Panc1 (cell line): ENCODE data around the gene TSPYL1. TPM values are rescaled to one million over a fixed set of nuclear protein-coding genes. Genes with fewer than 3 reads are reported as not detected.

Source experiments
- ATAC-seq: fragments of 200-7000 bp; cut with Tn5 transposase; 2 replicates; pipeline ENCODE4 v1.9.1; 2020; ENCODE audit warnings: mild to moderate bottlenecking, moderate library complexity
- BruUV-seq: library from RNA; stranded (reverse); fragments of 400-500 nt; replicated peaks from 2 replicates; lab custom pipeline; 2021; lab: Mats Ljungman, UMichigan
- CTCF ChIA-PET: fragments of 300-600 bp; sonication (Branson Sonifier 250); formaldehyde crosslinking; loops from one replicate; lab custom pipeline; 2022; ENCODE audit warnings: antibody characterized with exemption; lab: Charles Lee
- POLR2A ChIA-PET: fragments of 300-600 bp; sonication (Branson Sonifier 250); formaldehyde crosslinking; loops from one replicate; lab custom pipeline; 2022; ENCODE audit warnings: antibody characterized with exemption; lab: Charles Lee
- DNase-seq: peaks from one replicate; pipeline ENCODE4 v3.0.0-alpha.2; 2010; ENCODE audit warnings: low read depth, low spot score
- H3K27ac ChIP-seq: 2 replicates; pipeline ENCODE4 v1.5.1; 2011; ENCODE audit warnings: mild to moderate bottlenecking, low read length, inconsistent platforms
- H3K27me3 ChIP-seq: fragments of 200-500 bp; sonication (Bioruptor generic); 2 replicates; pipeline ENCODE4 v1.6.0; 2014; ENCODE audit warnings: low read length, inconsistent platforms; ENCODE audit not compliant: control insufficient read depth, insufficient read depth
- H3K36me3 ChIP-seq: fragments of 200-500 bp; sonication (Bioruptor generic); 2 replicates; pipeline ENCODE4 v1.5.1; 2014; ENCODE audit warnings: inconsistent platforms, mild to moderate bottlenecking, low read length, moderate library complexity; ENCODE audit not compliant: control insufficient read depth, insufficient read depth
- H3K4me1 ChIP-seq: 2 replicates; pipeline ENCODE4 v1.5.1; 2011; ENCODE audit warnings: inconsistent platforms, mild to moderate bottlenecking, low read length, moderate library complexity; ENCODE audit not compliant: control insufficient read depth, insufficient read depth
- H3K4me3 ChIP-seq, 2 experiments: 2 replicates each; pipeline ENCODE4 v1.5.1; 2011 to 2012; ENCODE audit warnings: low read depth in 2 of 2, low read length in 2 of 2, mild to moderate bottlenecking in 2 of 2, inconsistent platforms in 1 of 2, moderate library complexity in 1 of 2
- H3K9me3 ChIP-seq: fragments of 200-500 bp; sonication (Bioruptor generic); 2 replicates; pipeline ENCODE4 v1.5.1; 2014; ENCODE audit warnings: low read depth, mild to moderate bottlenecking, inconsistent platforms, low read length, moderate library complexity; ENCODE audit not compliant: control insufficient read depth, insufficient read depth
- POLR2AphosphoS5 ChIP-seq: IDR thresholded peaks from 2 replicates; pipeline ENCODE4 v1.6.1; 2012; ENCODE audit warnings: mild to moderate bottlenecking, low read depth, low read length, moderate library complexity
- REST ChIP-seq, 2 experiments: IDR thresholded peaks; 2 replicates each; pipeline ENCODE4 v1.6.1; 2011 to 2012; ENCODE audit warnings: low read depth in 2 of 2, control low read depth in 1 of 2, low read length in 1 of 2, mild to moderate bottlenecking in 1 of 2, moderate library complexity in 1 of 2; ENCODE audit not compliant: insufficient read depth in 1 of 2
- SIN3A ChIP-seq: IDR thresholded peaks from 2 replicates; pipeline ENCODE4 v1.6.1; 2012; ENCODE audit warnings: low read depth, mild to moderate bottlenecking, low read length, moderate library complexity, borderline replicate concordance; ENCODE audit not compliant: insufficient read depth
- TCF7L2 ChIP-seq: IDR thresholded peaks from 2 replicates; pipeline ENCODE4 v1.6.1; 2011; ENCODE audit warnings: mild to moderate bottlenecking, low read depth, low read length, inconsistent platforms
- in situ Hi-C: cut with HindIII; loops from 2 replicates; pipeline ENCODE4 v1.10.0; 2016; ENCODE audit warnings: low sequenced_read_pairs, low pct_unique_long_range_greater_than_20kb
- intact Hi-C: fragments of 100-400 bp; cut with micrococcal nuclease; formaldehyde crosslinking; loops from one replicate; pipeline ENCODE4 v1.10.0; 2022; ENCODE audit not compliant: unreplicated experiment
- total RNA-seq: library from RNA; stranded (reverse); gene quantifications from one replicate; pipeline ENCODE4 v1.2.1, GENCODE V29; 2021; ENCODE audit not compliant: unreplicated experiment
- TF ChIP-seq, protein P1 (sequence below): fragments of 450-650 bp; IDR thresholded peaks from 2 replicates; pipeline ENCODE4 v1.5.1; 2017; ENCODE audit warnings: mild to moderate bottlenecking

TSPYL1 gene
- total RNA-seq, 1 experiment from 2014 or later: 103 TPM

DNA sequence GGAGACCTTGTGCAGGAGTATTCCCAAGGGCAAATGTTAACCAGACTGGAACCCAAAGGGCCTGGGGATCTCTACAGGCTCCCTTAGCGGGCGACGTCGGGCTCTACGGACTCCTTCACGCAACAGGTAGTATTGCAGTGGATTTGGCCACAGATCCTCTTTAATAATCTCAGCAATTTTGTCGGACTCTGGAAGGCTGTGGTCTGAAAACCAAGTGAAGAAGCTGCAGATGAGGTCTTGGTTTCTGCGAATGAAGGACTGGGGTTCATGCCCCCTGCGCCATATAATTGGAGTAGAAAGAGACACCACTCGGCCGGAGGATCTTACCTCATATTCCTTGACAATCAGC, 1.3 kb downstream of the TSPYL1 start:
- ATAC-seq (0 out of 2 replicates have a peak, but pooled peaks have one; percentile 9), DNase-seq (no peak)
- ChIA-PET CTCF (interaction anchor here (1.5 to 1.8 kb wide), 2 partner anchors 9 to 10 kb away, joined by 3 to 9 read pairs; no protein-coding TSS in a partner anchor), POLR2A (interaction anchor here (0.5 kb wide), 1 partner anchor 28 kb away, joined by 9 read pairs; no protein-coding TSS in a partner anchor)
- in situ Hi-C loops (no loop called here), intact Hi-C loops (no loop called here)
- TF ChIP-seq POLR2AphosphoS5 (no peak), REST (IDR thresholded peaks at IDR 0.05; ENCODE audit: insufficient read depth in 1 of 2, low read depth in 2 of 2, low read length in 1 of 2) (no peak), SIN3A (no peak), TCF7L2 (no peak)
- TF ChIP-seq, protein P1, sequence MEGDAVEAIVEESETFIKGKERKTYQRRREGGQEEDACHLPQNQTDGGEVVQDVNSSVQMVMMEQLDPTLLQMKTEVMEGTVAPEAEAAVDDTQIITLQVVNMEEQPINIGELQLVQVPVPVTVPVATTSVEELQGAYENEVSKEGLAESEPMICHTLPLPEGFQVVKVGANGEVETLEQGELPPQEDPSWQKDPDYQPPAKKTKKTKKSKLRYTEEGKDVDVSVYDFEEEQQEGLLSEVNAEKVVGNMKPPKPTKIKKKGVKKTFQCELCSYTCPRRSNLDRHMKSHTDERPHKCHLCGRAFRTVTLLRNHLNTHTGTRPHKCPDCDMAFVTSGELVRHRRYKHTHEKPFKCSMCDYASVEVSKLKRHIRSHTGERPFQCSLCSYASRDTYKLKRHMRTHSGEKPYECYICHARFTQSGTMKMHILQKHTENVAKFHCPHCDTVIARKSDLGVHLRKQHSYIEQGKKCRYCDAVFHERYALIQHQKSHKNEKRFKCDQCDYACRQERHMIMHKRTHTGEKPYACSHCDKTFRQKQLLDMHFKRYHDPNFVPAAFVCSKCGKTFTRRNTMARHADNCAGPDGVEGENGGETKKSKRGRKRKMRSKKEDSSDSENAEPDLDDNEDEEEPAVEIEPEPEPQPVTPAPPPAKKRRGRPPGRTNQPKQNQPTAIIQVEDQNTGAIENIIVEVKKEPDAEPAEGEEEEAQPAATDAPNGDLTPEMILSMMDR: no peak
- H3K4me3 ChIP-seq: peak overlapping the region; percentile 91 to 92
- no TSS peak for BruUV-seq
- H3K27ac ChIP-seq: peak overlapping the region; percentile 98
- H3K27me3 ChIP-seq: no peaks in the 10 kb centered on the region
- H3K4me1 ChIP-seq: peaks cover 28% of the 10 kb centered on the region
- H3K9me3 ChIP-seq: no peaks in the 10 kb centered on the region
- H3K36me3 ChIP-seq: peaks cover 8% of the 10 kb centered on the region

- in situ Hi-C loops: no loop called here
- CTCF ChIA-PET: interaction anchor here (1.8 kb wide), 1 partner anchor 8 kb away, joined by 9 read pairs; no protein-coding TSS in a partner anchor
- POLR2A ChIA-PET: interaction anchor here (0.6 kb wide), 1 partner anchor 27 kb away, joined by 10 read pairs; no protein-coding TSS in a partner anchor
Measured at GRCh38 chr6:116277124-116277523, 2.6 kb downstream of the TSPYL1 start.

More at GRCh38 chr6:116277124-116277523, 2.6 kb downstream of the TSPYL1 start:
- intact Hi-C loops: no loop called here
- ATAC-seq: no peak
- Histone ChIP-seq H3K9me3 (no peaks in the 10 kb centered on the region), H3K36me3 (peaks cover 8% of the 10 kb centered on the region), H3K27ac (peak overlapping the region; percentile 98), H3K4me3 (peak overlapping the region; percentile 91 to 92), H3K27me3 (no peaks in the 10 kb centered on the region), H3K4me1 (peaks cover 28% of the 10 kb centered on the region)
- TF ChIP-seq POLR2AphosphoS5 (no peak), REST (IDR thresholded peaks at IDR 0.05; ENCODE audit: insufficient read depth in 1 of 2, low read depth in 2 of 2, low read length in 1 of 2) (no peak), TCF7L2 (no peak), SIN3A (no peak)
- TF ChIP-seq, protein P1: no peak
- no TSS peak for BruUV-seq
- no peak for DNase-seq
